Left hindlimb (tissue), 1 donor: ENCODE measurements around the gene ALK.

Experiments
- DNase-seq: peaks from one replicate; pipeline ENCODE4 v3.0.0-alpha.2; 2018

ALK gene

DNA sequence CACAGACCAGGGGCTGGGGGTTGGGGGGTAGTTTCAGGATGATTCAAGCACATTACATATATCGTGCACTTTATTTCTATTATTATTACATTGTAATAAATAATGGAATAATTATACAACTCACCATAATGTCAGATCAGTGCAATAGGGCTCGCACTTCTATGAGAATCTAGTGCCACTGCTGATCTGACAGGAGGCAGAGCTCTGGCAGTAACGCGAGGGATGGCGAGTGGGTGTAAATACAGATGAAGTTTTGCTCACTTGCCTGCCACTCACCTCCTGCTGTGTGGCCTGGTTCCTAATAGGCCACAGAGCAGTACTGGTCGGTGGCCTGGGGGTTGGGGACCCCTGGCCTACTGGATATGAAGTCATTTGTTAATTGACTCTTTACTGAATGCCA is 615.6 kb downstream of the ALK start:
- DNase-seq, result no peak

GRCh38 chr2:29304399-29305060 is 616.9 kb downstream of the ALK start:
- no peak for DNase-seq

GRCh38 chr2:29296585-29296984 is 624.8 kb downstream of the ALK start:
- DNase-seq, result no peak

DNA sequence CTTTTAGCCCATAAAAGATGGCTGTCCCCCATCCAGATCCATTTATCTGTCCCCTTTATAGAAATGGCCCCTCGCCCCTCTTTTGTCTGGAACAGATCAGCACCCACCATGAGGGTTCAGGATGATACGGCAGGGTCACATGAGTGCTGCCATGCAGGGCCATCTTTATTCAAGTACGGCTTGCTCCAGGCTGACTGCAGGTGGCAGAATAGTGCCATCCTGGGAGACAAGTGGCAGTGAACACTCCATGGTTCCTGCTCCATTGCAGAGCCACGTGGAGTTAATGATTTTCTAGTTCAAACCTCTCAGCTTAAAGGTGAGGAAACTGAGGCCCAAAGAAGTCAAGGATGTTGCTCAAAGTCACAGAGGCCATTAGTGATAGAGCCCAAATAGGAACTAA is 625.5 kb downstream of the ALK start:
- DNase-seq, result no peak

GRCh38 chr2:29293830-29294438 is 627.5 kb downstream of the ALK start:
- no peak for DNase-seq

DNA sequence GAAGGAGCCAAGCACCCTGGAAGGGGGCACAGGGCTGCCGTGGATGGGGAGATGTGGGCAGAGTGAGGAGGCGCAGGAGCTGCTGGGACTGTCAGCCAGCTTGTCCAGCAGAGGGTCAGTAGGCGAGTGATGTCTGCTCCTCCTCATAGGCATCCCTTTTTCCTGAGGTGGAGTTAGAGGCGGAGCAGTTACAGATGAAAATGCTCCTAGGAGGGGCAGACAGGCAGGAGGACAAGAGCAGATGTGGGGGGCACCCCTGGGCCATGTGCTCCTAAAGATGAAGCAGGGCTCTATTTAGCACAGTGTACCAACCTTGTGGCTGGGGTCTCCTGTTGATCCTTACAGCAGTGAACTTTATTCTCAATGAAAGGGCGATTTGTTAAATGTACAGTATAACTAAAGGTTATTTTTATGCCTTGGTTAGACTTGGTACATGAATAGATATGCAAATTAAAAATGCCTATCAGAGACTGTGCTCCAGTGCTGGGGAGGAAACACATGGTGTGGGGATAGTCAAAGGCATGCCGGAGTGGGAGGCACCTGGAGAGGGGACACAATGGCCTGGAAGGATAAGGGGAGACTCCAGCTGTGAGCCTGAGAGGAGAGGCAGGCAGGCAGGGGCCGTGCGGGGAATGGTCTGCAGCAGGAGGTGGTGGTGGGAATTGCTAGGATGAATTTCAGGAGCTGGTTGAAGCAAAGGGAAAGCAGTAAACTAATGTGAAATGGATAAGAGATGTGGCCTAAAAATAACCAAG is 630.9 kb downstream of the ALK start:
- DNase-seq, result no peak

DNA sequence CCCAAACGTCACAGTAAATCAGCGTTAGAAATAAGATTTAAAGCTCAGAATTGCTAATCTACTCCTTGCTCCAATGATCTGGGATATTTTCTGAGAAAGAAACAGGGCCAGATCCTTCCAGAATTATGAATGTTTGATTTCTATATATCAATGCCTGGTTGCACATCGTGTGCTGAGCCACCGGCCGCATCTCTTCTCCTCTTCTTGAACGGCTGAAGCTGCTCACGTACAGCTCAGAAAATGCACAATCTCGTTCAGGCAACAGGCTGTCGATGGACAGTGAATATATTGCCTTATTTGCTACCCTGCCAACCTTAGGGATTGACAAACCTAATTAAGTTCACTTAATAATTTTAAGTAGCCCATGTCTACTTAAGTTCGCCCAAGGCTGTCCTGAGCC is 636.7 kb downstream of the ALK start:
- DNase-seq, result no peak

DNA sequence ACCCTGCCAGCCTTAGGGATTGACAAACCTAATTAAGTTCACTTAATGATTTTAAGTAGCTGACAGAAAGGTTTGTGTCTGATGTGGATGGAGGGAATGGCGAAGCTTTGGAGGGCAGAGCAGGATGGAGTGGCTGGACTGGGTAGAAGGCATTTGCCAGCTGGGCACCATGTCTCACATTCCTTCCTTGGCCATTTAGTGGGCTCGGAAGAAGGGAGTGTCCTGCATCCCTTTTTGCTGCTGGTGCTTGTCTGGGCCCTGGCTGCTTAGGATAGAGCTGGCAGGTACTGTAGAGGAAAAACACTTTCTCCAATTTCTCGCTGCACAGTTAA is 639.5 kb downstream of the ALK start:
- DNase-seq, result no peak

- no peak for DNase-seq
Measured at GRCh38 chr2:29281086-29281915, 640.1 kb downstream of the ALK start.

GRCh38 chr2:29278966-29279365 is 642.4 kb downstream of the ALK start:
- DNase-seq, result no peak

GRCh38 chr2:29276151-29276550 is 645.2 kb downstream of the ALK start:
- DNase-seq, result no peak

DNA sequence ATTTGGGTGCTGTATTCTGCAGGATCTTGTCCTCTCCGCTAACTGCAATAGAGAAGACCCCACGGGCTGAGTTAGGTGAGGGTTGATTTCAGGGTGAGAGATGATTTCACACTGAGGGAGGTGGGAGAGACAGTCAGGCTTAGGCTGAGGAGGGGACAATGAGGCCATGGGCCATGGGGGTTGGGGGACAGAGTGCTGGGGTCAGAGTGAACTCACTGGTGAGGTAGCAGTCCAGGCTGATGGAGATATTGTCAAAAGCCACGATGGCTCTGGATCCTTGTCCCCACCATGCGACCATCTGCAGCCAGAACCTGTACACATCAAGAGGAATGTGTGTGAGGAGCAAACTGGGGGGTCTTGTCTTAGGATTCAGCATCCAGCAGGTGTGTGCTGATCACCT is 646.2 kb downstream of the ALK start:
- DNase-seq, result no peak

- DNase-seq, result no peak
Measured at GRCh38 chr2:29273685-29274611, 647.4 kb downstream of the ALK start.

GRCh38 chr2:29273004-29273684 is 648.2 kb downstream of the ALK start:
- DNase-seq, result no peak

DNA sequence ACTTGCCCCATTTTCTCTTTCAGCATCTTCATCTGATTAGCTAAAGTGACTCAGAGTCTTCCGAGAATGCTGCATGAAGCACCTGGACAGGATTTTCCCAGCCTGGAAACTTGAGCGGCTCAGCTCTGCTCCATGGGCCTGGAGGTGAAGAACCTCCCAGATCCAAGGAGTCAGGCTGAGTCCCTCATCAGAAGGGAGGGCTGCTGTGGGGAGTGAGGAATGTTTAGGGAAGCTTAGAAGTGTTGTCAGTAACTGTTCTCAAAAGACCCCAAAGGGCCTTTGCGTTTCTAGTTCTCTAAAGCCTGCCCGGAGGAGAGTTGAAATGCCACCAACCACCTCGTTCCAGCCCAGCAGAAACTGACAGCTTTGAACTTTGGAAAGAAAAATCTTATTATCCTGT is 649.1 kb downstream of the ALK start:
- DNase-seq, result no peak

DNA sequence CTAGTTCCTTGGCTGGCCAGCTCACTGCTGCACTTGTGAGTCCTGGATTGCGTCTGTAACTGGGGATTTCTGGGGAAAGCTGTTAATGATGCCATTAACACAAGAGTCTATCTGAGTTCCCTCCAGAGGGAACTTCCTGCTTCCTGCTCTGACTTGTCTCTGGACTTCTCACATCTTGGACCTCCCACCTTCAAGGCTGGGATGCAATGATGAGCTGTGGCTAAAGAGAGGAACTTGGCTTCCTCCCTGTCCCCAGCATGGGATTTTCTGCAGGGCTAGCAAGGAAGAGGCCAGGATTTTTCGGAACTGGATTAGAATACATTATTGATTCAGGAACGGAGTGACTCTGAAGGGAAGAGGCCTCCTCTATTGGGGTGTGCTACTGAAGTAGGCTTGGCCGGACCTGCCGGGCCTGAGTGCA is 650.7 kb downstream of the ALK start:
- no peak for DNase-seq

DNA sequence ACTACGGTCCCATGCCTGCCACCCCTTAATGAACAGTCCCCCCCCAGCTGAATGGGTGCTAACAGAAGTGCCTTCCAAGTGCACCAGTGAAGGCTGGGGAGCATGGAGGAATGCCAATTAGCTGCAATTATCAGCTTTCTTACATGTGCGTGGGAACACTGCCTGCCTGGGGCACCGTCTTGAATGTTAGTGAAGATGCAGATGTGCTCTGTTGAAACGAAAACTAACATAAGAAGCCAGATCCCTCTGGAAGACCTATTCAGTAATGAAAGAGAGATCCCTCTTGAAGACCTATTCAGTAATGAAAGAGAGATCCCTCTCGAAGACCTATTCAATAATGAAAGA is 651.6 kb downstream of the ALK start:
- DNase-seq, result no peak

DNA sequence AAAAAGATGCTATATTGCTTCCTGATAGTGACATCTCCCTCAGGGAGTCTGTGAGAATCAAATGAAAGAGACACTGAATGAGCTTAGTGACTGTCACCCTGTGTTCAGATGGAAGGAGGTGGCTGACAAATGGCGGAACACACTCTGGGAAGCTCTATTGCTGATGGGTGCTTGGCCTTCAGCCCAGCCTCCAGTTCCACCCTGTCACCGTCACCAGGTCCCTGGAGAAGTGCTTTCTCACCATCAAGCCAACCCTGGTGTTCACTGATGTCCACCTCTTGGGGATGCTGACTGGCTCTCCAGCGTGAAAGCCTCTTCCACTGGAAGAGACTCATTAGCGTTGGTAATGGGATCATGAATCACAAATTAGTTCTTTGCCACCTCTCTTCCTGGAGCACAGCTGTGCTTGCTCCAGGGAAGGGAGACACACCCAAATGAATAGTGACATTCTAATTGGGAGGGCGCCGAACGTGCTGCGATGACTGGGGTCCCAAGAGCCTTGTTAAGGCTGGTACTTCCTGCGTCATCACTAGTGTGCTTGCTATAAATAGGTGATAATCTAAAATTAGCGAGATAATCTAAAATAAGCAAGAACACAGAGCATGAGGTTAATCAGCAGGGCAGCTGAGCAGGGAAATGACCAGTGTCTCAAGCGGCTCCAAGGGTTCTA is 652.2 kb downstream of the ALK start:
- DNase-seq, result no peak

- no peak for DNase-seq
Measured at GRCh38 chr2:29267720-29268119, 653.7 kb downstream of the ALK start.

DNA sequence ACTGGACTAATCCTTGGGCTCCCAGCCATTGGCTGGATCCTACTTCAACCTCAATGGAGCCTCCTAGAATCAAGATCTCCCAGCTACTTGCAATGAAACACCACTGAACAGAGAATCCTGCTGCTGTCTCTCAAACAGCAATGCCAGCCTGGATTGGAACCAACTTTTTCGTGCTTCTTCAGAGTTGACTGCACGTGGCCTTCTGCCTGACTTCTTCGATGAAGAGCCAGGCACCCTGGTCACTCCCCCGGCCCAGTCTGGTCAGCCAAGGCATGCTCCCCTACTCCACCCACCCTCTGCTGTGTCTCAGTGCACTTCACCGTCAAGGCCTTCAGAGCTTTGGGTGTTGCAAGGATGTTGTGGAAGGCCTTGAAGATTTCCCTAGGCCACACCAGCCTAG is 657.5 kb downstream of the ALK start:
- DNase-seq, result no peak

DNA sequence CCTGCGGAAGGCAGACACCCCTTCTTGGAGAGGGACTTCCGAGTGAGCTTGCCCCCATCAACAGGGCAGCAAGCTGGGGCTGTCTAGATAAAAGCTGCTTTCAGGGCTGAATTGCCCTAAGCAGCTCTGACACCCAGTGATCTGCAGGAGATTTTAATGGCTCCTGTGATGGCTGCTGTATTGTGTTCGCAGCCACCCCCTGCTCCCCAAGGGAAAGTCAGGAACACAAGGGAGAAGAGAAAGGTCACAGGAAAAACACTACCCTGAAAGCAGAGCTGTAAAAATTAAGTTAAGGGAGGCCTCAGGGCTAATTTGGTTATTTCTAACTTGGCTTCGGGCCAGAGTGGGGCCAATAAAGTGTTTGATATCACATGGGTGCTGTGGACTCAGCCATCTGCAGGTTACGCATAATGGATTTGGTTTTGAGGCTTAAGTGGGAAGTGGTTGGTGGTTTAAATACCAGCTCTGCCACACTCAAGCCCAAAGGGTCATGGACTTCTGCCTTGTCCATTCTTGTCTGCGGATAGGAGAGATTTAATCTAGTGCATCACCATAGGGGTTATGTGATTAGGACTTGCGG is 658.6 kb downstream of the ALK start:
- no peak for DNase-seq
